ENCODE measurements around the gene NUFIP1. TPM values are rescaled to one million over a fixed set of nuclear protein-coding genes. Genes with fewer than 3 reads are reported as not detected.
"Not testable (repeated sequence)": the region's sequence is repeated elsewhere in the genome, so short reads cannot be mapped to it uniquely, and the experiment has no call there.

Gene NUFIP1
- total RNA-seq: 13.3 and 13.8 TPM in 2 replicates

- no peaks in the 10 kb centered on the region for H3K9me3 Mint-ChIP-seq
- H3K4me1 Mint-ChIP-seq: peaks cover 46% of the 10 kb centered on the region
- DNase-seq: peak; percentile 98
- intact Hi-C loops (cut with micrococcal nuclease): loop anchor here (1.0 to 5.0 kb wide), 5 partner anchors 71 to 1063 kb away; partner anchors contain the start of gene ZC3H13
- H3K4me3 Mint-ChIP-seq: peak within 1 kb of the TSS; percentile 99
- peak within 1 kb of the TSS; percentile 98 for H3K27ac Mint-ChIP-seq
- no peaks in the 10 kb centered on the region for H3K27me3 Mint-ChIP-seq
- H3K36me3 Mint-ChIP-seq (ENCODE audit: low read depth): peaks cover 22% of the 10 kb centered on the region
Observed at GRCh38 chr13:44989071-44989889, at the start of gene NUFIP1, which contains the start of gene GPALPP1. TSS of gene NUFIP1 (minus strand) at chr13:44989471. CDS start at chr13:44989436, 35 bp downstream. TSS of gene GPALPP1 (plus strand) at chr13:44989538. CDS start at chr13:44989655, 117 bp downstream.

- peaks cover 14% of the 10 kb centered on the region for H3K36me3 Mint-ChIP-seq (ENCODE audit: low read depth)
- H3K9me3 Mint-ChIP-seq: no peaks in the 10 kb centered on the region
Observed at GRCh38 chr13:45036206-45036605, 46.9 kb upstream of the NUFIP1 start.

GRCh38 chr13:45034342-45034741 is 45.1 kb upstream of the NUFIP1 start:
- Mint-ChIP-seq H3K27ac (no peak overlapping the region), H3K9me3 (no peaks in the 10 kb centered on the region), H3K4me3 (no peak overlapping the region), H3K27me3 (no peaks in the 10 kb centered on the region), H3K36me3 (ENCODE audit: low read depth) (peaks cover 14% of the 10 kb centered on the region), H3K4me1 (no peaks in the 10 kb centered on the region)
- no peak for DNase-seq
- intact Hi-C loops (cut with micrococcal nuclease): no loop called here

More at GRCh38 chr13:45036206-45036605, 46.9 kb upstream of the NUFIP1 start:
- no peak for DNase-seq
- no peak overlapping the region for H3K27ac Mint-ChIP-seq
- no peaks in the 10 kb centered on the region for H3K4me1 Mint-ChIP-seq
- no peaks in the 10 kb centered on the region for H3K27me3 Mint-ChIP-seq
- intact Hi-C loops (cut with micrococcal nuclease): no loop called here
- no peak overlapping the region for H3K4me3 Mint-ChIP-seq

- no peaks in the 10 kb centered on the region for H3K4me1 Mint-ChIP-seq
- no peaks in the 10 kb centered on the region for H3K27me3 Mint-ChIP-seq
- no peaks in the 10 kb centered on the region for H3K9me3 Mint-ChIP-seq
- intact Hi-C loops (cut with micrococcal nuclease): no loop called here
- DNase-seq: no peak
- H3K36me3 Mint-ChIP-seq (ENCODE audit: low read depth): peaks cover 22% of the 10 kb centered on the region
- H3K4me3 Mint-ChIP-seq: no peak overlapping the region
- no peak overlapping the region for H3K27ac Mint-ChIP-seq
Observed at GRCh38 chr13:45024847-45025246, 35.6 kb upstream of the NUFIP1 start.

- no peak overlapping the region for H3K27ac Mint-ChIP-seq
- no peak for DNase-seq
- no peaks in the 10 kb centered on the region for H3K27me3 Mint-ChIP-seq
- H3K4me3 Mint-ChIP-seq: no peak overlapping the region
- intact Hi-C loops (cut with micrococcal nuclease): no loop called here
- no peaks in the 10 kb centered on the region for H3K9me3 Mint-ChIP-seq
- peaks cover 1% of the 10 kb centered on the region for H3K4me1 Mint-ChIP-seq
- H3K36me3 Mint-ChIP-seq (ENCODE audit: low read depth): peaks cover 24% of the 10 kb centered on the region
Observed at GRCh38 chr13:45021250-45021649, 32.0 kb upstream of the NUFIP1 start.

GRCh38 chr13:45019981-45020380 is 30.7 kb upstream of the NUFIP1 start:
- H3K36me3 Mint-ChIP-seq (ENCODE audit: low read depth): peaks cover 27% of the 10 kb centered on the region

GRCh38 chr13:45016792-45017425 is 27.6 kb upstream of the NUFIP1 start:
- Mint-ChIP-seq H3K27me3 (no peaks in the 10 kb centered on the region), H3K4me3 (no peak overlapping the region), H3K9me3 (no peaks in the 10 kb centered on the region), H3K27ac (no peak overlapping the region), H3K4me1 (peaks cover 4% of the 10 kb centered on the region), H3K36me3 (ENCODE audit: low read depth) (peaks cover 33% of the 10 kb centered on the region)
- intact Hi-C loops (cut with micrococcal nuclease): no loop called here
- DNase-seq: no peak

More at GRCh38 chr13:45019981-45020380, 30.7 kb upstream of the NUFIP1 start:
- H3K4me3 Mint-ChIP-seq; H3K4me1 Mint-ChIP-seq; H3K27ac Mint-ChIP-seq; H3K9me3 Mint-ChIP-seq; DNase-seq; H3K27me3 Mint-ChIP-seq; intact Hi-C loops (cut with micrococcal nuclease): not testable (repeated sequence)

- no peak for DNase-seq
- no peak overlapping the region for H3K4me3 Mint-ChIP-seq
- intact Hi-C loops (cut with micrococcal nuclease): no loop called here
- peaks cover 4% of the 10 kb centered on the region for H3K4me1 Mint-ChIP-seq
- H3K27ac Mint-ChIP-seq: no peak overlapping the region
- H3K36me3 Mint-ChIP-seq (ENCODE audit: low read depth): peaks cover 34% of the 10 kb centered on the region
- H3K9me3 Mint-ChIP-seq: no peaks in the 10 kb centered on the region
- H3K27me3 Mint-ChIP-seq: no peaks in the 10 kb centered on the region
Observed at GRCh38 chr13:45015300-45015699, 26.0 kb upstream of the NUFIP1 start.

GRCh38 chr13:45011198-45011597 is 21.9 kb upstream of the NUFIP1 start:
- Mint-ChIP-seq H3K9me3 (no peaks in the 10 kb centered on the region), H3K27me3 (no peaks in the 10 kb centered on the region), H3K36me3 (ENCODE audit: low read depth) (peaks cover 36% of the 10 kb centered on the region), H3K27ac (no peak overlapping the region), H3K4me1 (peaks cover 2% of the 10 kb centered on the region), H3K4me3 (no peak overlapping the region)
- no peak for DNase-seq
- intact Hi-C loops (cut with micrococcal nuclease): no loop called here

- no peaks in the 10 kb centered on the region for H3K27me3 Mint-ChIP-seq
- no peak overlapping the region for H3K4me3 Mint-ChIP-seq
- peaks cover 26% of the 10 kb centered on the region for H3K36me3 Mint-ChIP-seq (ENCODE audit: low read depth)
- H3K9me3 Mint-ChIP-seq: no peaks in the 10 kb centered on the region
- no peak overlapping the region for H3K27ac Mint-ChIP-seq
- no peaks in the 10 kb centered on the region for H3K4me1 Mint-ChIP-seq
- no peak for DNase-seq
- intact Hi-C loops (cut with micrococcal nuclease): no loop called here
Observed at GRCh38 chr13:45007823-45008222, 18.6 kb upstream of the NUFIP1 start.

GRCh38 chr13:45007225-45007624 is 18.0 kb upstream of the NUFIP1 start:
- intact Hi-C loops (cut with micrococcal nuclease): no loop called here
- Mint-ChIP-seq H3K27ac (no peak overlapping the region), H3K36me3 (ENCODE audit: low read depth) (peaks cover 28% of the 10 kb centered on the region), H3K4me3 (no peak overlapping the region), H3K27me3 (no peaks in the 10 kb centered on the region), H3K9me3 (no peaks in the 10 kb centered on the region), H3K4me1 (no peaks in the 10 kb centered on the region)
- DNase-seq: no peak

- Mint-ChIP-seq H3K36me3 (ENCODE audit: low read depth) (peaks cover 26% of the 10 kb centered on the region), H3K27me3 (no peaks in the 10 kb centered on the region), H3K4me3 (no peak overlapping the region), H3K9me3 (peaks cover 4% of the 10 kb centered on the region), H3K4me1 (no peaks in the 10 kb centered on the region), H3K27ac (no peak overlapping the region)
- DNase-seq: no peak
- intact Hi-C loops (cut with micrococcal nuclease): no loop called here
Observed at GRCh38 chr13:45004096-45004495, 14.8 kb upstream of the NUFIP1 start.

GRCh38 chr13:45003417-45003816 is 14.1 kb upstream of the NUFIP1 start:
- peaks cover 24% of the 10 kb centered on the region for H3K36me3 Mint-ChIP-seq (ENCODE audit: low read depth)

GRCh38 chr13:44989941-44990340 is 670 bp upstream of the NUFIP1 start:
- DNase-seq: peak; percentile 74
- Mint-ChIP-seq H3K4me3 (peak overlapping the region; percentile 99), H3K27me3 (no peaks in the 10 kb centered on the region), H3K4me1 (peaks cover 46% of the 10 kb centered on the region), H3K36me3 (ENCODE audit: low read depth) (peaks cover 20% of the 10 kb centered on the region), H3K27ac (peak overlapping the region; percentile 98), H3K9me3 (no peaks in the 10 kb centered on the region)
- intact Hi-C loops (cut with micrococcal nuclease): loop anchor here (1.0 to 5.0 kb wide), 5 partner anchors 72 to 1062 kb away; partner anchors contain the start of gene ZC3H13

More at GRCh38 chr13:45003417-45003816, 14.1 kb upstream of the NUFIP1 start:
- Mint-ChIP-seq H3K4me1 (no peaks in the 10 kb centered on the region), H3K9me3 (peaks cover 4% of the 10 kb centered on the region), H3K27ac (no peak overlapping the region), H3K27me3 (no peaks in the 10 kb centered on the region), H3K4me3 (no peak overlapping the region)
- intact Hi-C loops (cut with micrococcal nuclease): no loop called here
- DNase-seq: no peak
